ENCODE results near the gene SLC15A1.

The SLC15A1 gene

DNA sequence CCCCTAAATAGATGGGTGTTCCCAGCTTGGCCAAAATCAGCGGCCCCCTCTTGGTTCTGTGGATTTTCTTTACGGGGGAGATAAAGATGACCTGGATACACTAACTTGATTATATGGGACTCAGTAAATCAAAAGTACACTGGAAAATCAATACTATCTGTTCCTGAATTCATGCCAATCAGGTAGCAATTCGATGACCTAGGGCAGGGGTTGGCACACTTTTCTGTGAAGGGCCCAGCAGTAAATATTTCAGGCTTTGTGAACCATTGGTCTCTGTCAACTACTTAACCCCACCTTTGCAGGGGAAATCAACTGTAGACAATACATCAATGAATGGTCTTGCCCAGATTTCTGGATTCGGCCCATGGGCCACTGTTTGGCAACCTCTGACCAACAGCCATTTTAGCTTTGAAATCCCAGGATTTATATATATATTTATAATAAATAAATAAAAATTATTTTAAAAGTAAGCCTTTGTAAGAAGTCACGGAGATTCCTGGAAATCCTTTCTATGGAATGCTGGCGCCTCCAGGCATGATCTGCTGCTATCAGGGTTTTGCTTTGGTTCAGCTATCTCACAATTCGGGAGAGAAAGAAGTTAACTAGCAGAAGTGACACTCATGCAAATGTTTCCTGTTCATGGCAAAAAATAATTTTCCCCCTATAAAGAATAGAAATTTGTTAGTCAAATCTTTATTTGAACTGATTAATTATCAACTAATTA, 32.8 kb downstream of the SLC15A1 start:
- DNase-seq (ENCODE audit: low read depth) = no peak
- no peak for TF ChIP-seq CTCF (IDR thresholded peaks at IDR 0.05; ENCODE audit: control insufficient read depth, insufficient read depth, low read depth, low read length, missing control alignments)
- H3K4me3 ChIP-seq (ENCODE audit: control insufficient read depth, low read depth, low read length) = no peak overlapping the region

DNA sequence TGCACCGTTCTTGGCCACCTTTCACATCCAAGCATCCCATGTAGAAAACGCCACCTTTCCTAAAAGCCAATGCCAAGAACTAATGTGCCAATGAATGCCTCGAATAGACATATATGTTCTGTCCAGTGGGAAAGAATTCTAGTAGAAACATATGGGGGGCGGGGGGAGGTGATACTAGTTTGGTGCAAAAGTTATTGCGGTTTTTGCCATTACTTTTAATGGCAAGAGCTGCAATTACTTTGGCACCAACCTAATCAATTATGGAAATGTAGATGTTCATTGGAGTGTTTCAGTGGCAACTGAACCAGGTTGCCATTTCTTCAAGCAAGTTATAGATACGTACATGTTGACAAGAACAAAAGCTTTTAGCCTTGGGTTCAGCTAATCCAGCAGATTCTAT, 34.6 kb downstream of the SLC15A1 start:
- H3K4me3 ChIP-seq (ENCODE audit: control insufficient read depth, low read depth, low read length) = no peak overlapping the region
- no peak for DNase-seq (ENCODE audit: low read depth)
- TF ChIP-seq CTCF (IDR thresholded peaks at IDR 0.05; ENCODE audit: control insufficient read depth, insufficient read depth, low read depth, low read length, missing control alignments) = no peak

DNA sequence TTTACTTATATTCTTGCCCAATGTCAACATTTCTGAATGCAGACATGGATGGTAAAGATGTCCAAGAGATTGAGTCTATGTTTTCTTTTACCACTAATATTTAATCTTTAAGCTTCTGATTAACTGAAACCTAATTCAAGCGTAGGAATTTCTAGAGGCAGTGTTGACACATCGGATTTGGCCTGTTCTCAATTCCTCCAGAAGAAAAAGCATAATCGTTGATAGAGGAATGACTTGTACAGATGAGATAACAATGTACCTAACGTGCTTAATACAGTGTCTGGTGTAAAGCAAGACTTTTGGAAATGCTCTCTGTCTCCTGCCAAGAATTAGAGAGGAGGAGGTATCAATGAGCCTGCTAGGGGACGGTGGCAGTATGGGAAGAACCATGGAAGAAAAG, 35.2 kb downstream of the SLC15A1 start:
- H3K4me3 ChIP-seq (ENCODE audit: control insufficient read depth, low read depth, low read length) = no peak overlapping the region
- no peak for DNase-seq (ENCODE audit: low read depth)
- TF ChIP-seq CTCF (IDR thresholded peaks at IDR 0.05; ENCODE audit: control insufficient read depth, insufficient read depth, low read depth, low read length, missing control alignments) = no peak

- no peak for DNase-seq (ENCODE audit: low read depth)
- H3K4me3 ChIP-seq (ENCODE audit: control insufficient read depth, low read depth, low read length) = no peak overlapping the region
- no peak for TF ChIP-seq CTCF (IDR thresholded peaks at IDR 0.05; ENCODE audit: control insufficient read depth, insufficient read depth, low read depth, low read length, missing control alignments)
Observed at GRCh38 chr13:98710521-98710920, 42.0 kb downstream of the SLC15A1 start.

GRCh38 chr13:98707281-98707999, 45.0 kb downstream of the SLC15A1 start:
- no peak overlapping the region for H3K4me3 ChIP-seq (ENCODE audit: control insufficient read depth, low read depth, low read length)
- DNase-seq (ENCODE audit: low read depth) = no peak
- TF ChIP-seq CTCF (IDR thresholded peaks at IDR 0.05; ENCODE audit: control insufficient read depth, insufficient read depth, low read depth, low read length, missing control alignments) = no peak

DNA sequence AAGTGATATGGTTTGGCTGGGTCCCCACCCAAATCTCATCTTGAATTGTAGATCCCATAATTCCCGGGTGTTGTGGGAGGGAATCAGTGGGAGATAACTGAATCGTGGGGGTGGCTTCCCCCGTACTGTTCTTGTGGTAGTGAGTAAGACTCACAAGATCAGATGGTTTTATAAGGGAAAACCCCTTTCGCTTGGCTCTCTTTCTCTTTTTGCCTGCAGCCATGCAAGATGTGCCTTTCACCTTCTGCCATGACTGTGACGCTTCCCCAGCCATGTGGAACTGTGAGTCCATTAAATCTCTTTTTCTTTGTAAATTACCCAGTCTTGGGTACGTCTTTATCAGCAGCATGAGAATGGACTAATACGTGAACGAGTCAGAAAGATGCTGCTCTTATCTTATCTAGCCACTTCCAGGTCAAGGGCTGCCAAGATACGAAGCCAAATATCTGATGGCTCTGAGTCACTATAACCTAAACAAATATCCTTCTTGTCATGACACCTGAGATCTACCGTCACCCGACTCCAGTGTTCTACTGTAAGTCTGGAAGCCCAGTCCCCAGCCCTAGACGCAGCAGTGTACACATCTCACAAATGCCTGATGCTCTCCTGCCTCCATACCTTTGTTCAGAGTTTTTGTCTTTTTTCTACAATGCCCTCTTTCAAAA, 45.9 kb downstream of the SLC15A1 start:
- H3K4me3 ChIP-seq (ENCODE audit: control insufficient read depth, low read depth, low read length) = no peak overlapping the region
- TF ChIP-seq CTCF (IDR thresholded peaks at IDR 0.05; ENCODE audit: control insufficient read depth, insufficient read depth, low read depth, low read length, missing control alignments) = no peak
- DNase-seq (ENCODE audit: low read depth) = no peak
